ENCODE data around the gene ABHD4. TPM values are rescaled to one million over a fixed set of nuclear protein-coding genes. Genes with fewer than 3 reads are reported as not detected.
A peak's percentile ranks its signal among the peaks of the same experiment; 100 is the strongest.

The ABHD4 gene
- total RNA-seq (10 to 100 TPM; 15.6 to 37.2 (median 25.4) TPM), polyA plus RNA-seq (10 to 100 TPM in 2 of 3 donors, 1 to 10 TPM in 1; 6.1 to 64.0 (median 26.4) TPM)
- long read RNA-seq, donor 1, partial matches to known transcripts, result 0 of 3 reads
- long read RNA-seq, donor 1, other reads (novel, unspliced or antisense), result 1 of 3 reads
- long read RNA-seq, donor 2, partial matches to known transcripts, result 2 of 21 reads
- long read RNA-seq, donor 2, other reads (novel, unspliced or antisense), result 15 of 21 reads

- Histone ChIP-seq H3K4me3 (peak within 1 kb of the TSS; percentile 97), H3K9me3 (no peaks in the 10 kb centered on the region), H3K27ac (peak within 1 kb of the TSS; percentile 94), H3K4me1 (peaks cover 23% of the 10 kb centered on the region), H3K27me3 (ENCODE audit: insufficient read depth in 3 of 3, low read length in 2 of 3) (no peaks in the 10 kb centered on the region), H3K36me3 (ENCODE audit: insufficient read depth in 1 of 2, low read depth in 1 of 2) (peaks cover 0 to 25% of the 10 kb centered on the region in 2 donors)
- ATAC-seq, result peak; percentile 94 to 98 (median 96)
- peak; percentile 86 to 92 for DNase-seq
- no peak for TF ChIP-seq CTCF (IDR thresholded peaks at IDR 0.05)
- 0 to 1% (median 0%) methylated on average over 49 of the region's 49 CpGs for WGBS, 3 donors
- intact Hi-C loops (cut with DNase I), result no loop called here
Observed at GRCh38 chr14:22598099-22598895, at the start of gene ABHD4. ABHD4 (plus strand) TSS chr14:22598300; CDS start chr14:22598307, 7 bp downstream.

GRCh38 chr14:22549324-22549962 is 48.7 kb upstream of the ABHD4 start:
- DNase-seq (no peak), ATAC-seq (no peak)
- Histone ChIP-seq H3K4me3 (no peak overlapping the region), H3K36me3 (ENCODE audit: insufficient read depth in 1 of 2, low read depth in 1 of 2) (no peaks in the 10 kb centered on the region), H3K4me1 (peaks cover 19% of the 10 kb centered on the region), H3K27me3 (ENCODE audit: insufficient read depth in 3 of 3, low read length in 2 of 3) (no peaks in the 10 kb centered on the region), H3K9me3 (no peaks in the 10 kb centered on the region), H3K27ac (no peak overlapping the region)
- 83 to 91% (median 89%) methylated on average over 6 of the region's 6 CpGs for WGBS, 3 donors
- intact Hi-C loops (cut with DNase I), result no loop called here
- TF ChIP-seq CTCF (IDR thresholded peaks at IDR 0.05), result no peak

- 51 to 54% (median 52%) methylated on average over 11 of the region's 11 CpGs for WGBS, 3 donors
- peak overlapping the region; percentile 11 for H3K27ac ChIP-seq
- intact Hi-C loops (cut with DNase I), result no loop called here
Observed at GRCh38 chr14:22549981-22550673, 48.0 kb upstream of the ABHD4 start.

GRCh38 chr14:22551605-22551997 is 46.5 kb upstream of the ABHD4 start:
- DNase-seq, result no peak
- Histone ChIP-seq H3K4me3 (no peak overlapping the region), H3K27ac (no peak overlapping the region), H3K27me3 (ENCODE audit: insufficient read depth in 3 of 3, low read length in 2 of 3) (no peaks in the 10 kb centered on the region), H3K4me1 (peaks cover 23% of the 10 kb centered on the region), H3K36me3 (ENCODE audit: insufficient read depth in 1 of 2, low read depth in 1 of 2) (no peaks in the 10 kb centered on the region), H3K9me3 (no peaks in the 10 kb centered on the region)
- no peak for TF ChIP-seq CTCF (IDR thresholded peaks at IDR 0.05)
- ATAC-seq, result no peak
- 55 to 60% (median 59%) methylated on average over 5 of the region's 5 CpGs for WGBS, 3 donors
- intact Hi-C loops (cut with DNase I), result no loop called here

More at GRCh38 chr14:22549981-22550673, 48.0 kb upstream of the ABHD4 start:
- no peak for TF ChIP-seq CTCF (IDR thresholded peaks at IDR 0.05)
- no peak for DNase-seq
- H3K27me3 ChIP-seq (ENCODE audit: insufficient read depth in 3 of 3, low read length in 2 of 3), result no peaks in the 10 kb centered on the region
- no peaks in the 10 kb centered on the region for H3K9me3 ChIP-seq
- no peak overlapping the region for H3K4me3 ChIP-seq
- H3K36me3 ChIP-seq (ENCODE audit: insufficient read depth in 1 of 2, low read depth in 1 of 2), result no peaks in the 10 kb centered on the region
- H3K4me1 ChIP-seq, result peaks cover 19% of the 10 kb centered on the region
- no peak for ATAC-seq

Data from psoas muscle (tissue), 8 donors.